Suprapubic skin (tissue), 4 donors: Measurements from ENCODE around the gene TNIK.

ENCODE experiments used
- POLR2A ChIP-seq, 2 donors: fragments of 450-650 bp; IDR thresholded peaks; one replicate each; pipeline ENCODE4 v1.6.1; 2017; ENCODE audit warnings: antibody characterized with exemption in 2 of 2, mild to moderate bottlenecking in 2 of 2, moderate library complexity in 2 of 2
- POLR2AphosphoS5 ChIP-seq, 3 donors: sonication (generic); formaldehyde crosslinking; IDR thresholded peaks; one replicate each; pipeline ENCODE4 v1.6.1; 2017; ENCODE audit warnings: antibody characterized with exemption in 3 of 3
- TF ChIP-seq, protein P1 (sequence below), 2 donors: fragments of 200-600 bp in 1 of 2; fragments of 450-650 bp in 1 of 2; sonication (generic) in 1 of 2; IDR thresholded peaks; one replicate each; pipeline ENCODE4 v1.5.1; 2016 to 2019; ENCODE audit warnings: antibody characterized with exemption in 2 of 2, mild to moderate bottlenecking in 1 of 2, moderate library complexity in 1 of 2

DNA sequence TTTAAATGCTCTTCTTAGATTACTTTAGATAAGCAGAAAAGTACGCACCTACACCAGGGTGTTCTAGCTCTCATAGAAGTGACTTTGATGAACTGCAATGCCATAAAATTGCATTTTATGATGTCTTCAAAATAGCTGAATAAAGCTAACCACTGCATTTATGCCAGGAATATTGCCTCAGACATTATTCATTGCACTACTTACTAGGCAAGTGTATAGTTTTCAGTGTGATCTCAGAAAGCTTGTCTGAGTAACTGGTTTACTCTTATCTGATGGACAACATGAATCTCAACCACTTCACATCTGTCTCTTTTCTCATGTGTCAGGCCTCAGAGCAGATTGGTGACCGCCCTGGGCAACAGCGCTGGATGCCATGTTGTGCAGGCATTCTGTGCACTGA, 314.4 kb downstream of the TNIK start:
- TF ChIP-seq, protein P1, sequence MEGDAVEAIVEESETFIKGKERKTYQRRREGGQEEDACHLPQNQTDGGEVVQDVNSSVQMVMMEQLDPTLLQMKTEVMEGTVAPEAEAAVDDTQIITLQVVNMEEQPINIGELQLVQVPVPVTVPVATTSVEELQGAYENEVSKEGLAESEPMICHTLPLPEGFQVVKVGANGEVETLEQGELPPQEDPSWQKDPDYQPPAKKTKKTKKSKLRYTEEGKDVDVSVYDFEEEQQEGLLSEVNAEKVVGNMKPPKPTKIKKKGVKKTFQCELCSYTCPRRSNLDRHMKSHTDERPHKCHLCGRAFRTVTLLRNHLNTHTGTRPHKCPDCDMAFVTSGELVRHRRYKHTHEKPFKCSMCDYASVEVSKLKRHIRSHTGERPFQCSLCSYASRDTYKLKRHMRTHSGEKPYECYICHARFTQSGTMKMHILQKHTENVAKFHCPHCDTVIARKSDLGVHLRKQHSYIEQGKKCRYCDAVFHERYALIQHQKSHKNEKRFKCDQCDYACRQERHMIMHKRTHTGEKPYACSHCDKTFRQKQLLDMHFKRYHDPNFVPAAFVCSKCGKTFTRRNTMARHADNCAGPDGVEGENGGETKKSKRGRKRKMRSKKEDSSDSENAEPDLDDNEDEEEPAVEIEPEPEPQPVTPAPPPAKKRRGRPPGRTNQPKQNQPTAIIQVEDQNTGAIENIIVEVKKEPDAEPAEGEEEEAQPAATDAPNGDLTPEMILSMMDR (IDR thresholded peaks at IDR 0.05) = no peak
- TF ChIP-seq POLR2A (IDR thresholded peaks at IDR 0.05) (no peak), POLR2AphosphoS5 (IDR thresholded peaks at IDR 0.05) (no peak)
